Inferior parietal cortex (tissue), 1 donor: ENCODE measurements around the gene ADAMTS16.

ENCODE experiments used
- DNase-seq: peaks from one replicate; pipeline ENCODE4 v3.0.0-alpha.2; 2016; ENCODE audit errors: extremely low spot score

ADAMTS16 gene

DNA sequence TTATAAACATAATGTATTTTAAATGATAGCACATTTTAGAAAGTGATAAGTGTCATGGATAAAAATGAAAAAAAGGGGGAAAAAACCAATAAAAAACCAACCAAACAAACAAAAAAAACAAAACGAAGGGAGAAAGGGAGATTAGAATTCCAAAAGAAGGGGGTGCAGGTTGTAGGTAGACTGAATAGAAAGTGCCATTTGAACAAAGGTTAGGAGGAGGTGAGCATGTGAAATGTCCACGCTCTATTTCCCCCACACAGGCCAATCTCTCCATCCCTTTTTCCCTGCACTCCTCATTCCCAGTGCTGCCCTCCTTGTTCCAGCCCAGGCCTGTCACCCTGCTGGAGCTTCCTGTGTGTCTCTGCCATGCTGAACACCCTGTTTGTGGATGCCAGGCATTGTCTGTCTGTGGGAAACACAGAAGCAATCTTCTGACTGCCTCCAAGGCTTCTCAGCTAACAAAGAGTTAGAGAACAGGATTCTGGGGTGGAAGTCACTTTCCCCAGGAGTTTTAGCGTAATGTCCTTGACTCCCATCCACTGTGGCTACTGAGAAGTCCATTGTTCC is 138.8 kb downstream of the ADAMTS16 start:
- no peak for DNase-seq

DNA sequence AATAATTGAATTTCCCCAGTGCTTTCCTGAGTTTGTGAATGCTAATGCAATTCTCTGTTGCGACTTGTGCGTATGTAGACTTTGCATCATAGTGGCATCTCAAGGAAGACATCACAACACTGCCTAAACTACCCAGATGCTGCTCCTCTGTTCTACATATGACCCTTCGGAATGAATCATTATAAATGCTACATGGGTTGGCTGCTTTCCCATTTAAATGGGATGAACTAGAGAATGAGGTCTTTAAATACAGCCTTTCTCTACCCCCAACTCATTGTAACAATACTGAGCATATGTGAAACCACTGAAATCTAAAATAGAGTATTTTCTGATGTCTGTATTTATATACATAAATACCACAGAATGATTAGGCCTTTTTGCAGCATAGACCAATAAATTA is 145.8 kb downstream of the ADAMTS16 start:
- no peak for DNase-seq

DNA sequence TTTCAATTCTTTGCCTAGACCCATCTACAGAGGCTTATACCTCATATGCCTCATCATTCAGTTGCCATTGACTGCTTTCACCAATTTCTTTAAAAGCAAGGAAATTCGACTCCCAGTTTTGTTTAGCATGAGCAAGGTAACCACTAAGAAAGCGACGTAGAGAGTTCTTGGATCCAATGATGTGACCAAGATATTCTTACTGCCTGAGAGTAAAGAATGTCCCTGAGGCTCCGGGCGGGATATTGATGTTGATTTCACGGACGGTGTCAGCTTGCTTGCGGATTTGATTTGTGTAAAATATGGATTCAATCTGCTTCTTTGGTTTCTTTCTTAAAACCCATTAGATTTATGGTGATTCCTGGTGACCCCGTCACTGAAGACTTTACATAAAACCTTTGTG is 147.3 kb downstream of the ADAMTS16 start:
- no peak for DNase-seq

DNA sequence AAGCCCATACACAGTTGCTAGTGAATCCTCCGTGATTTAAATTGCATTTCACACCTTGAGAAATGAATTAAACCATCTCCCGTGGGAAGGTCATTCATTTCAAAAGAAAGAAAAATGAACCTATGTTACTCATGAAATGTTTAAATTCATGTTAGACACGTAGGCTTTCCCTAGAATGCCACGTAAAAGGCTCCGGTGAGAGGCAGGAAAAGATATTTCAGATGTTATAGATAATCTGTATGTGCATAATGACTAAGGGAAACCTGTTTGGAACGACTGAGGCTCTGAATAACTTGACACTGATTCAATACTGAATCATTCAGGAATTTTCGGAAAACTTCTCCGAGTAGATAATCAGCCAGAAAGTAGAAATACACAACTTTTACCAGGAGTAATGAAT is 148.1 kb downstream of the ADAMTS16 start:
- DNase-seq, result no peak

DNA sequence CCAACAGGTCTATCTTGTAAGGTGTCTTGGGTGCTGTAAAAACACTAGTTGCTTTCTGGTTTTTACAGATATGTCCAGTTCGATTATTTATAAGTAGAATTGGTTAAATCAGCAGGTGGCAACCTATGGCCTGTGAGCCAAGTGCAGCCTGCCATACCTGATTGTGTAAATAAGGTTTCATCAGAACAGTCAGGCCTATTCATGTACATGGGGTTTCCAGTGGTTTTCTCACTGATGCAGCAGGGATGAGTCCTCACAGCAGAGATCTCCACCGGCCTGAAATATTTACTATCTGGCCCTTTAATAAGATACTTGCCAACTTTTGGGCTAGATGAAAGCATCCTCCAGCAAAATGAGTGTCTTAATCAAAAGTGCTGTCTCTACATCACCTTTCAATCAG is 149.4 kb downstream of the ADAMTS16 start:
- no peak for DNase-seq

DNA sequence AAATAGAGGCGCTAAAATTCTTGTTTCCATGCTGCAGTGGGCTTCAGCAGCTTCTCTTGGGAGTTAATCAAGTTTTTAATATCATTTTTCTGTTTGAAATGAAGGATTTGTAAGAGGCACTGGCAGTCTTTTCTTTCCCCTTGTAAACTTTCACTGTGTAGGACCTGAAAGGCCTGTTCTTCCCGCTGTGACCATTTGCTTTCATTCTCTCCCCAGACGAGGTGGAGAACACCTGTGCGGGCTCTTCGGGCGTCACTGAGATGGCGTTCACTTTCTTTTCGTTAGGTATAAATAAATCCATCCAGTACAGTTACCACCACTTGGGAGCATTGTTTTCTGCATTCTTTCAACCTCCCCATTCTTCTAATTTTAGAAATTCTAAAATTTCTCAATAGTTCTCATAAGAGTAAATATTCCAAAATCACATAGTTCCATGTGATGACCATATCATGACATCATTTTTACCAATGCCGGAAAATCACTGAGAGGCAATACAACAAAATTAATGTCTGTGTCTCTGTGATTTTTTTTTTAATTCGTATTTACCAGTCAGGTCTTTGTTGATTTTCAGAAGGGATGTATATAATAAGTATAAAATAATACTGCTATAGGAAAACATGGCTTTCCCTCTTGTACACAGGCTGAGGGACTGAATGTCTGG is 150.7 kb downstream of the ADAMTS16 start:
- DNase-seq, result no peak

DNA sequence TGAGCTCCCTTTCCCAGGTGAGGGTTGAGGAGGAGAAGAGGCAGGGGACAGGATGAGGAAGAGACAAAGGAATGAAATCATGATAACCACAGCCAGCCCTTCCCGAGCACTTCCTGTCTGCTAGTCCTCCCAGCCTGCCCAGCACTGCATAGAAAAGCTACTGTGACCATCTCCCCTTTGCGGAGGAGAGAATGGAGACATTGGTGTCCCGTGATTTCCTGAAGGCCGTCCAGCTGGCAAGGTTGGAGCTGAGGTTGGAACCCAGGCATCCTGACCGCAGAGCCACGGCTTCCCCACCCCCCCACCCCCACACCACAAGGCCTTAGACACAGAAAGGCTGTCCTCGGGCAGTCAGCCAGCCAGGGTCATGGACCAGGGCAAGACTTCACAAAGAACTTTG is 151.2 kb downstream of the ADAMTS16 start:
- no peak for DNase-seq

DNA sequence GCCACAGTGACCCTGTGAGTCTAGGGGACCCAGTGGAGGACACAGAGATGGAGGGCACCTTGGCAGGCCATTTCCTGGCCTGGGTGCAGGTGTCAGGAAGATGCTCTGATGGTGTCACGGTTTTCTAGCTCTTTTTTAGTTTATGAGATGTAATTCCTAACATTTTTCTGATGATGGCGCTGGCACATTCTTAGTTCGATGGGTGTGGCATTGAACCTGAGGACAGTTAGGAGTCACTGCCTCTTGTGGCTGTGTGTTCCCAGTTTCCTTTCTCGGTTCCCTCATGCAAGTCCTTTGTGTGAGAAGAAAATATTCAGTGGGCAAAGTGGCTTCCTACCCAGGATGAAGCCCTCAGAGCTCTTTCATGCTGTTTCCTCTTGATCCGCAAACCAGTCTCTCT is 152.9 kb downstream of the ADAMTS16 start:
- DNase-seq, result no peak

DNA sequence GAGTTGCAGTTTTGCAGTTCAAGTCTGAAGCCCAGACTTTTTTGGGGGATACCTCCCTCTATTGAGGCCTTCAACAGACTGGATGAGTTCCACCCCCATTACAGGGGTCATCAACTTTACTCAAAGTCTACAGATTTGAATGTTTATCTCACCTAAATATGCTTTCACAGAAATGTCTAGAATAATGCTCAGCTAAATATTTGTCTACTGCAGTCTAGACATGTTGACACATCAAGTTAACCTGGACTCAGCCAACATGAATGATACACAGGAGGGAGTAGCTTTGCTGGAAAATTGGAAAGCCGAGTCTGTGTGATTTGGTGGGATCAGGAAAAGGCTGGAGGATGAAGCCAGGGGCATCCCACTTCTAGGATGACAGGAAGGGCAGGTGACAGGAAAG is 154.3 kb downstream of the ADAMTS16 start:
- no peak for DNase-seq

DNA sequence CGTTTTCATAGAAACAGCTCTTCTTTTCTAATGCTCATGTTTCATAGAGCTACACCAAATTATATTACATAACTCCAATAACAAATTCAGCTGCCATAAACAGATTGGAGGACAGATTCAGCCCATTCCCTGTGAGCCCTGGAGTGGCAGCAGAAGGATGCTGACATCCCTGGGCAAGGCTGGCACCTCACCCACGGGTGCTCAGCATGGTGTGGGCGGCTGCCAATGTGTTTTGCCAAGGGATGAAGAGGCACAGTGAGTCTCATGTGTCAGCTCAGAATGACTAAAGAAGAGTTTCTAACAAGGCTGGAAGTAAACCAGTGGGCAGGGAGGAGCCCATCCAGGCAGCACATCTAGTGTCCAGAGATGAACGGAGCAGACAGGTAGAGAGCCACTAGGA is 155.2 kb downstream of the ADAMTS16 start:
- DNase-seq, result peak; percentile 49

DNA sequence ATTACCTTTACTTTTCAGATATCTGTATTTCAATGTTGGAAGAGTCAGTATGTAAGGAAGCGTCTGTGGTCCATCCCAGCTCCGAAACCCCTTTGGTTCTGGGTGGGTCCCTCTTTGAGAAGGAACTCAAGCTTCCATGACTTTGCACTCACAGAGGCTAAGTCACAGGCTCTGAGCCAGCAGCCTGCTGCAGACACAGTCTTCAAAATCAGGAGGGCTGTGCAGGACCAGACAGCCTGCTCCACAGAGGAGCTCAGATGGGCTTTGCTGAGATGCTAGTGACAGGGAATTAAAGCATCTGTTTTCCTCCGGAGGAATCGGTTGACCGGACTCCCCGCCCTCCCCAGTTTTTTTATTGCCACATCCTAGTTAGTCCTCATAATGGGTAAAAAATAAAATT is 155.9 kb downstream of the ADAMTS16 start:
- DNase-seq, result no peak

DNA sequence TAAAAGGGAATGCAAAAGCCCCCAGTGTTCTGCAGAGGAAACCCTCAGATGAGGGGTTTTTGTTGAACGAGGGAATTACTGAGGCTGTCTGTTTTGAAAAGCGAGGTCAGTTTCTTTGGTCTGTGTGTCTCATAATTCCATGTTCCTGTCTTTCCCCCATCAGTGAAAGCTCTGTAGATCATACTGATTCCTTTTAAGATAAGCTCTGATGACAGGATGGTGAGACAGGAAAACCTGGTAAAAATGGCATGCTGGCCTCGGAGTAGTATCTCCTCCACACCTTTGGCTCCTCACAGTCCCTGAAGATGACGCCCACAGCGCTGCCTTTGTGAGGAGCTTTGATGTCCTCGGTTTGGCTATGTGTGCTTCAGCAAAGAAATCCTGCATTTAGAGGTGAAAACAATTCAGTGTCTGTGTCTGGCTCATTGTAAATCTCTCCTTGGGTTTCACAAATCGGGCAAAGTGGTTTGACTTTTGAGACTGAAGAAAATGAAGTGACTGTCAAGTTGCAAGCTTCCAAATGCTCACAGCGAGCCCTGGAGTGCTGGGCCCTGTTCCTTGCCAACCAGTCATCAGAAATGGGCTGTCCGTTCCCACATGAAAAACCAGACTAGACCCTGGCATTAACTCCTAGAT is 157.4 kb downstream of the ADAMTS16 start:
- no peak for DNase-seq

DNA sequence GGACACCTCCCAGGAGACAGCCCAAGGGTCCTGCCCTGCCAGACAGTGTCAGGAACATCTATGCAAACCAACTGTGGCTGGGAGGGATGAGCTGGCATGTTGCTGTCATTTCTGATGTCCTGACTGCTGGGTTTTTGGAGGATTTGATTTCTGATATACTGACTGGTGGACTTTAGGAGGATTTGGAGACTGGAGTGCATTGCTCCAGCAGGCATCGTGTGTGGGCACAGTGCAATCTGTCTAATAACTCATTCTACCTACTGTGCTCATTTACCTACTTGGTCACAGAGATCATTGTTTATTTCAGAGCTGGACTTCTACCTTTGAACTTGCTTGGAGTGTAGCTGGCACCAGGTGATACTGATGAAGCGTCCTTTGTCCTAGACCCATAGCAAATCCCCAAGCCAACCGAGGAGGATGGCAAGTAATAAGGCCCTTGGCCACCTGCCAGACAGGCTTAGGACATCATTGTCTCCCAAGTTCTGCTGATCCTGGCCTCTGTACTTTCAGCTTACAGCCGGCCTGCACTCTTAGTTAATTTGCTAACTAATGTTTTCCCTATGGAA is 158.0 kb downstream of the ADAMTS16 start:
- no peak for DNase-seq

DNA sequence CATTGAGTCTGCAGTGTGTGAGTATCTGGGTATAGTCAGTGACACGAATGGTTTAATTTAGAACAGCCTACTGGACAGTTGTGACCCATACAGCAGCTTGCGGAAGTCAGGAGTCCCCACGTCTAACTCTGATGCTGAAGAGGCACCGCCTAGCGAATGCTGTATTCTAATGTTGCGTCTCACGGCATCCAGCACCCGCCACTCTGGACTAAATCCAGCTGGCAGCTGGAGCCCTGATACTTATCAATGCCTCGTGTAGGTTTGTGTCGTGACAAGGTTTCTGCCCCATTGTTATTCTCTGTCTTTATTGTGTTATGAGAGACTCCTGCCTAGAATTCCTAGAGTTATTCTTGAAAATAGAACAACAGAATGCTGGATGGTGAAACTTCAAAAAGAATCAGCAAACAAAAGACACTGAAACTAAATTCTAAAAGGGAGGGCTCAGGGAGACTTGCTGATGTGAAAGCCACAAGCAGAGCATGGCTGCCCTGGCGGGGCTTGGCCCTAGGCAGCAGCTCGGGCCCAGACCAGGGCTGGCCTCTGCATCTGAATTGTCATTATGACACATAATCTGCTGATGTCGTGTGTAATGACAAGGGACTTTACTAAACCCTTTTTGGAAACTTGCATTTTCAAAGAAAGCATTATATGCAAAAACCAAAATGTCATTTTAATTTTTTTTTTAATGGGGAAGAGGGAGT is 158.9 kb downstream of the ADAMTS16 start:
- DNase-seq, result no peak

DNA sequence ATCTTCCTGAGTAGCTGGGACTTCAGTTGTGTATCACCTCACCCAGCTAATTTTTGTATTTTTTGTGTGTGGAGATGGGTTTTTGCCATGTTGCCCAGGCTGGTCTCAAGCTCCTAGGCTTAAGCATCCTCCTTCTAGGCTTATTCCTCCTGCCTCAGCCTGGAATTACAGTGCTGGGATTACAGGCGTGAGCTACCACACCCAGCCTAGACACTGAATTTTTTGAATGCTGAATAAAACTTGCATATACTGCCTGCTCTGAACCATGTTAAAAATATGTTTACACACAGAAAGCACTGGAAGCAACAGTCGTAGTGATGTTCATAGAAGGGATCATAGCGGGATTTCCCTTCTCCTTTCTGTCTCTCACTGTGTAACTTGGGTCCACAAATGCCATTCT is 161.0 kb downstream of the ADAMTS16 start:
- no peak for DNase-seq

DNA sequence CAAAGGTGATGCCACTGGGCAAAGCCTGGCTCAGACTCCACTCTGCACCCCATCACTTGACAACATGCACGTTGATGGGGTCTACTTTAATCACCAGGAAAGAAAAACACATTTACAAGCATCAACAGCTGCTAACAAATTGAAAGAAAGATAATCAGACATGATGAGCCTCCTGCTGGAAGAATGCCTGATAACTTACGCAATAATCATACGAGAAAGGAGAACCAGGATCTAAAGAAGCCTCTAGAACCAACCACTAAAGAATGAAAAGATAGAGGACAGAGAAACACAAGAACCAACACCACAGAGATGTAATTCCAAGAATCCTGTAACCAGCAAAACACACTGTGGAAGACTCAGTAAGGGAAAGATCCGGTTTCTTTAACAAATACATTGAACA is 162.1 kb downstream of the ADAMTS16 start:
- no peak for DNase-seq

DNA sequence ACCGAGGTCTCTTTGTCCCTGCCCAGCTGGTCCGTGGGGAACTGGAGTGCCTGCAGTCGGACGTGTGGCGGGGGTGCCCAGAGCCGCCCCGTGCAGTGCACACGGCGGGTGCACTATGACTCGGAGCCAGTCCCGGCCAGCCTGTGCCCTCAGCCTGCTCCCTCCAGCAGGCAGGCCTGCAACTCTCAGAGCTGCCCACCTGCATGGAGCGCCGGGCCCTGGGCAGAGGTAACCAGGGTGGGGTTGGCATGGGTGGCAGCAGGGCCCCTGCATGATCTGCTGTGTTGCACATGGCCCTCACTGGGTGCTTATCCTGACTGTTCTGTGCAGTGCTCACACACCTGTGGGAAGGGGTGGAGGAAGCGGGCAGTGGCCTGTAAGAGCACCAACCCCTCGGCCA is 163.1 kb downstream of the ADAMTS16 start:
- no peak for DNase-seq

DNA sequence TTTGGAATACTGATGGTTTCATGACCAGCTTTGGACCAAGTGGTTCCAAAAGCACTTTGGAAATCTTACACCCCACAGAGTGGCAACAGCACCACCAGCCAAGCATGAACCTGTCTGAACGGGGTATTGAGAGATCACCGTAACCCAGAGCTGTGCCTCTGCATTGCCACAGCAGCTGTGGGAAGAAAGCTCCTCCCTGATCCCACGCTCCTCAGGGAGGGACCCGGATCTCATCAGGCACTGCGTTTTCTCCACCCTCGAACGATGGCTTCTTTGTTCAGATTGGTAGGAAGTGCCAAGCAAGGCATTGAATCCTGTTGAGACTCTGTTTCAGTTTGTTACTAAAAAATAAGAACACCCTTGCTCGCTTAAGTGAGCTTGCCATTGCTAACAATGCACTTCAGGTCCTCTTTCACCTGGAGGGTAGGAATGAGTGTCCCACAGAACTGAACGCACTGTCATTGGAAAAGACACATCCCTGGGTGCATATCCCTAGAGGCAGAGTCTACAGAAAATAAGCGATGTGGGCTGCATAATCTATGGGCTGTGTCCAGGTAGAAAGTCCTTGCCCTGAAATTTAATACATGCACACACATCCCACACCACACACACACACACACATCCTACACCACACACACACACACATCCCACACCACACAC is 164.4 kb downstream of the ADAMTS16 start:
- no peak for DNase-seq

DNA sequence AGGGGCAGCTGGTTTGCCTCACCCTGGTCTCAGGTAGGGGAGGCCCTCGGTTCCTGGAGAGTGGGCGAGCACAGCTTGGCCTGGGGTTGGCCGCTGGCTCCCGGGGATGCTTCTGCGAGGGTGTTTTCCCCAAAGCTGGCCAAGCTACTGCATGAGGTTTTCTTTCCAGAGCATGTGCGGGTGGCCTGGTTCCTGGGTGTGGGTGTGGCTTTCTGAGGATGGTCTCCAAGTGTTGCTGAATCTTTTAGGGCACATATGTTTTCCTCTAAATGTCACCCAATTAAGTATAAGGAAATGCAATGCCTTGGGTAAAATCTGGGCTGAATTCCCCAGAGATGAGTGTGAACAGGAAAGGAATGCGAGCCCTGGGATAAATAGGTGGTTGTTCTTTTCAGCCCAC is 166.6 kb downstream of the ADAMTS16 start:
- no peak for DNase-seq

DNA sequence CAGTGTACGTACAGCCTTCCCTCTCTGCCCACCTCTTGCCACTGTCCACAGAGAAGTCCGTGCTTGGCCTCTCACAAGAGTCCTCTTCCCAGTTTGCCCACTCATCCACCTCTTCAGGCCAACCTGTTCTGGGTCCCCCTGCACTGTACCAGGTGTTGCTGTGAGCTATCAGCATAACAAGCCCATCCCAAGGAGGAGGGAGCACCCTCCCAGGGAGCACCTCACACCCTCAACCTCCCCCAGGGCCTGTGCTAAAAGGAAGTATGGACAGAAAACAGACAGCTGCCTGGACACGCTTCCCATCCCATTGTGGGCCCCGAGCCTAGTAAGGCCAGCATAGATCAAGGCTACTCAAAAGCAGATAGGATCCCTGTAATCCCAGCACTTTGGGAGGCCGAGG is 168.2 kb downstream of the ADAMTS16 start:
- no peak for DNase-seq

DNA sequence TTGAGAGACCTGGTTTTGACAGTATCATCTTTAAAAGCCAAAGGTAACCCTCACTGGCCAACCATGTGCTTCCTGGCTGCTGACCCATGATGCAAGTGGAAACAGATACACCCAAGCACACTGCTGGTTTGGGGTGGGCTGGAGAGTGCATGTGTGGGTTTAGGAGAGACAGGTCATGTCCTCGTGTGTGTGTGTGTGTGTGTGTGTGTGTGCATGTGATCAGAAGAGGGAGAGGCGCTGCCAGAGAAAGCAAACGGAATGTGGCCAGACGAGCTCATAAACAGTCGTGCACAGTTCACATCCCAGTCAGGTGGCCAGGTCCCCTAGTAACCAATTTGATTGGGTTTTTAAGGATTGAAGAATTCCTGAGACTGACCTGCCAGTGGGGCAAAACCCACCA is 169.5 kb downstream of the ADAMTS16 start:
- DNase-seq, result no peak

DNA sequence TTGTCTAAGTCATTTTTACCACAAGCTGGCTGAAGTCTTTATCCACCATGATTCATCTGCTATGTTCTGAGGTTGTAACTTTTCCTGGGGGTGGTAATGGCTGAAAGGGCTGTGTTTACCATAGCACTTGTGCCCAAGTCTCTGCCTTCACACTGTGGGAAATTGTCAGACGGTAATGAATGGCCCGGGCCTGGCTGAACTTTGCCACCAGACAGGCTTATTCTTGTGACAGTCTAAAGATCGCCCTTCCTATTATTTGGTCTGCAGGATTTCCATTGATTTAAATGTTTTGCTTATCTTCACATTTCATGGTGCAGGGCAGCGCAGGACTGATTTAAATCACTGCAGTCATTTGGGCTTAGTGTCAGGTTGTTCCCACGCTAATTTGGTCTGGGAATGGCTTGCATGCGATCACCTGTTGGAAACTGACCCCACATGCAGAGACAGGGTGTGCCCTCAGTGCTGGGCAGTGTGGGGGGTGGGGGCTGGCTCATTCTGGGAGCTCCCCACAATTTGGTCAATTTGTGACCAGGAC is 173.0 kb downstream of the ADAMTS16 start:
- DNase-seq, result no peak
